Kidney (tissue), 14 donors: Measurements from ENCODE around the gene RASGRP1. TPM values are rescaled to one million over a fixed set of nuclear protein-coding genes. Genes with fewer than 3 reads are reported as not detected.

Experiments used
- DNase-seq, 5 donors: peaks; one replicate each; pipeline ENCODE4 v3.0.0-alpha.2; 2013 to 2020
- FAIRE-seq: peaks from 2 replicates; lab custom pipeline; 2012; peaks lifted over from hg19 to GRCh38; lab: Jason Lieb, UNC
- H3K27ac ChIP-seq, 2 donors: one replicate each; pipeline ENCODE4 v1.7.0; 2013; ENCODE audit warnings: low read depth in 2 of 2, low read length in 2 of 2, inconsistent platforms in 1 of 2
- H3K27me3 ChIP-seq: one replicate; pipeline ENCODE4 v1.7.1; 2013; ENCODE audit warnings: low read length, inconsistent platforms; ENCODE audit not compliant: control insufficient read depth, insufficient read depth
- H3K36me3 ChIP-seq, 3 donors: one replicate each; pipeline versions ENCODE4 v1.7.0 to v1.7.1; 2013; ENCODE audit warnings: low read length in 3 of 3, control low read depth in 1 of 3, inconsistent platforms in 1 of 3; ENCODE audit not compliant: insufficient read depth in 3 of 3, control insufficient read depth in 2 of 3
- H3K4me1 ChIP-seq, 3 donors: one replicate each; pipeline versions ENCODE4 v1.7.0 to v1.7.1; 2013; ENCODE audit warnings: low read length in 3 of 3, inconsistent platforms in 1 of 3, low read depth in 1 of 3; ENCODE audit not compliant: control insufficient read depth in 2 of 3, insufficient read depth in 2 of 3
- H3K4me3 ChIP-seq, 3 donors: one replicate each; pipeline versions ENCODE4 v1.7.0 to v1.8.1; 2013; ENCODE audit warnings: low read length in 3 of 3, control low read depth in 1 of 3, inconsistent platforms in 1 of 3
- H3K9ac ChIP-seq, 3 donors: one replicate each; pipeline versions ENCODE4 v1.7.0 to v1.7.1; 2013; ENCODE audit warnings: low read length in 3 of 3, control low read depth in 1 of 3, inconsistent platforms in 1 of 3
- H3K9me3 ChIP-seq, 3 donors: one replicate each; pipeline versions ENCODE4 v1.7.0 to v1.7.1; 2013; ENCODE audit warnings: low read length in 3 of 3, control low read depth in 1 of 3, inconsistent platforms in 1 of 3; ENCODE audit not compliant: control insufficient read depth in 2 of 3, insufficient read depth in 1 of 3
- CTCF ChIP-seq: IDR thresholded peaks from 3 replicates; pipeline ENCODE4 v1.5.1; 2012; ENCODE audit warnings: mild to moderate bottlenecking, moderate library complexity, borderline replicate concordance; ENCODE audit not compliant: insufficient read depth; ENCODE audit errors: extremely low read depth
- intact Hi-C: fragments of 100-400 bp; cut with DNase I; formaldehyde crosslinking; loops from one replicate; pipeline ENCODE4 v1.11.1; 2022
- polyA plus RNA-seq: library from polyadenylated mRNA; stranded (reverse); fragments of 350-450 nt; fragmentation: Illumina TruSeq; extraction: RNeasy Lipid Tissue Mini Kit (QIAGEN cat#74804); gene quantifications from one replicate; pipeline ENCODE4 v1.2.3, GENCODE V29; 2014; ENCODE audit warnings: low read depth, low replicate concordance; ENCODE audit not compliant: insufficient read depth
- total RNA-seq: library from RNA; stranded (reverse); fragmentation: NEBNext Ultra II Directional; extraction: Animal tissue kit (Norgen Biotek cat#: 25700); gene quantifications from one replicate; pipeline ENCODE4 v1.2.1, GENCODE V29; 2021
- donor health status: control.
- donor health status: control.
- donor health status: control.
- donor health status: control.
- donor health status: control.
- donor health status: DM: yes; HTN: yes; CAD: no.
- donor health status: Normal renal cell carcinoma (clear cell type).

RASGRP1 gene
- total and polyA plus RNA-seq, 2 donors from 2014 or later: 3.4 to 12.5 TPM

- H3K36me3 ChIP-seq: no peaks in the 10 kb centered on the region
- FAIRE-seq: no peak
- intact Hi-C loops: no loop called here
These were observed 8.8 kb downstream of the RASGRP1 start for GRCh38 chr15:38555686-38556334.

GRCh38 chr15:38554354-38554753 is 10.3 kb downstream of the RASGRP1 start:
- Histone ChIP-seq H3K9ac (no peak overlapping the region), H3K27me3 (no peaks in the 10 kb centered on the region), H3K4me3 (no peak overlapping the region), H3K4me1 (peaks cover 11 to 30% (median 15%) of the 10 kb centered on the region in 3 donors), H3K36me3 (no peaks in the 10 kb centered on the region), H3K27ac (peak overlapping the region; percentile 10 to 26), H3K9me3 (no peaks in the 10 kb centered on the region)
- intact Hi-C loops: no loop called here
- TF ChIP-seq CTCF: no peak
- no peak for FAIRE-seq
- DNase-seq: no peak

More at GRCh38 chr15:38555686-38556334, 8.8 kb downstream of the RASGRP1 start:
- Histone ChIP-seq H3K9me3 (no peaks in the 10 kb centered on the region), H3K4me1 (peaks cover 11 to 30% (median 15%) of the 10 kb centered on the region in 3 donors), H3K4me3 (no peak overlapping the region), H3K27ac (peak overlapping the region in 1 of 2 donors; percentile 14), H3K9ac (no peak overlapping the region), H3K27me3 (no peaks in the 10 kb centered on the region)
- no peak for TF ChIP-seq CTCF
- peak in 2 of 5 donors; percentile 70 to 77 for DNase-seq

- FAIRE-seq (no peak), DNase-seq (no peak)
- Histone ChIP-seq H3K4me3 (no peak overlapping the region), H3K27me3 (no peaks in the 10 kb centered on the region), H3K36me3 (no peaks in the 10 kb centered on the region), H3K9me3 (no peaks in the 10 kb centered on the region), H3K27ac (peak overlapping the region; percentile 10 to 11), H3K9ac (no peak overlapping the region), H3K4me1 (peaks cover 8 to 30% (median 15%) of the 10 kb centered on the region in 3 donors)
- no peak for TF ChIP-seq CTCF
- intact Hi-C loops: no loop called here
These were observed 11.5 kb downstream of the RASGRP1 start for GRCh38 chr15:38553071-38553470.
